Right ventricle myocardium superior (tissue), 1 donor: ENCODE results near the gene C10orf71. TPM values are rescaled to one million over a fixed set of nuclear protein-coding genes. Genes with fewer than 3 reads are reported as not detected.

Experiments used
- ATAC-seq: fragments of 200-7000 bp; cut with Tn5 transposase; one replicate; pipeline ENCODE4 v1.9.1; 2020; ENCODE audit warnings: mild to moderate bottlenecking; ENCODE audit not compliant: poor library complexity
- DNase-seq: peaks from one replicate; pipeline ENCODE4 v3.0.0-alpha.2; 2020
- intact Hi-C: fragments of 100-400 bp; cut with DNase I; formaldehyde crosslinking; loops from one replicate; pipeline ENCODE4 v1.11.2; 2022
- long read RNA-seq: library from polyadenylated mRNA; unstranded; transcript quantifications from one replicate; pipeline ENCODE4 v2.0.0, GENCODE V29; 2021
- total RNA-seq: library from RNA; stranded (reverse); fragmentation: NEBNext Ultra II Directional; extraction: Animal tissue kit (Norgen Biotek cat#: 25700); gene quantifications from one replicate; pipeline ENCODE4 v1.2.1, GENCODE V29; 2021
- donor health status: DM: no; HTN: yes; CAD: no; lungs with severe emphysema.

C10orf71 gene
- 108 TPM for total RNA-seq
- long read RNA-seq, full-length matches to known transcripts, result 3 of 100 reads
- long read RNA-seq, partial matches to known transcripts, result 86 of 100 reads
- long read RNA-seq, other reads (novel, unspliced or antisense), result 11 of 100 reads

- intact Hi-C loops, result loop anchor here (5.0 kb wide), 1 partner anchor 72 kb away; no protein-coding TSS in a partner anchor
- no peak for DNase-seq
- peak; percentile 66 for ATAC-seq
These were observed at the start of gene C10orf71 for GRCh38 chr10:49298983-49299815. Gene C10orf71, plus strand, starts transcription at chr10:49299170. Its CDS starts 23,376 bp downstream, at chr10:49322546.

GRCh38 chr10:49252313-49253034 lies 46.5 kb upstream of the C10orf71 start:
- ATAC-seq, result peak; percentile 52
- DNase-seq, result no peak
- intact Hi-C loops, result no loop called here

DNA sequence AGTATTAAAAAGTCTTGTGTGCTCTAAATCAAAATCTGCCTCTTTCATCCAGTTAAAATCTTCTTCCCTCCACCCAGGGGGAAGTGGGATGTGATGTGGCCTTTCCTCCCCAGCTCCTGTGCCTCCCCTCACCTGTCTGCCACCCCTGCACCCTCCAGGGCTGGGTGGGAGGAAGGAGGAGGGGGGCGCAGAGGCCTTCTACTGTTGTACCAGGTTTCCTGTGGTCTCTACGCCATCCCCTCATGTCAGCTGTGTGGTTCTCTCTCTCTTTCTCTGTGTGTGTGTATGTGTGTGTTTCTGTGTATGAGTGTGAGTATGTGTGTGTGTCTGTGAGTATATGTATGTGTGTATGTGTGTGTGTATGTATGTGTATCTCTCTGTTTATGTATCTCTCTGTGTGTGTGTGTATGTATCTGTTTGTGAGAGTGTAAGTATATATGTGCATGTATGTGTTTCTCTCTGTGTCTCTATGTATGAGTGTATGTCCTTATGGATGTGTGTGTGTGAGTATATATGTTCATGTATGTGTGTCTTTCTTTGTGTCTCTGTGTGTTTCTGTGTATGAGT lies 45.5 kb upstream of the C10orf71 start:
- intact Hi-C loops, result no loop called here
- DNase-seq (no peak), ATAC-seq (peak; percentile 18)

GRCh38 chr10:49254150-49254549 lies 44.8 kb upstream of the C10orf71 start:
- intact Hi-C loops, result no loop called here
- ATAC-seq (no peak), DNase-seq (no peak)

DNA sequence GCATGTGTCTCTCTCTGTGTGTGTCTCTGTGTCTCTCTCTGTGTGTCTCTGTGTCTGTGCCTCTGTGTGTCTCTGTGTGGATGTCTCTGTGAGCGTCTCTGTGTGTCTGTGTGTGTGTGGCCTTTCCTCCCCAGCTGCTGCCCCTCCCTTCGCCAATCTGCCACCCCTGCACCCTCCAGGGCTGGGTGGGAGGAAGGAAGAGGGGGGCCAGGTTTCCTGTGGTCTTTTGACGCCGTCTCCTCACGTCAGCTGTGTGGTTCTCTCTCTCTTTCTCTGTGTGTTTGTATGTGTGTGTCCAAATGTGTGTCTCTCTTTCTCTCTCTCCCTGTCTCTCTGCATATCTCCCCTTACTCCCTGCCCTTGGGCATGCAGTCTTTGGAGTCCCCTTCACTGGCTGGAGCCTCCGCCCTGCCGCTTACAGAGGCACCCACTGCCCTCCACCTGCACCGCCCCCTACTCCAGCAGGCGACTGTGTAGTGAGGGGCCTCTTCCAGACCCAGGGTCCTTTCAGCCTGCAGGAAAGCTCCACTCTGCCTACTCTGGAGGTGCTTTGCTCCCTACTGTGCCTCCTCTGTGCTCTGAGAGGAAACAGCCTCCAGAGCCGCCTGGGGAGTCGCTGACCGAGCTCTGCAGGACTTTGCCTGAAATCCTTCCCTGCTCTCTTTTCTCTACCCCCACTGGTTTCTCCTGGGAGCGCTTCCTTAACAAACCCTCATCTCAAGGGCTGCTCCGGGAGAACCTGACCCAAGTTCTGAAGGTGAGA lies 44.2 kb upstream of the C10orf71 start:
- ATAC-seq, result no peak

GRCh38 chr10:49255883-49256282 lies 43.1 kb upstream of the C10orf71 start:
- DNase-seq (no peak), ATAC-seq (no peak)
- intact Hi-C loops, result no loop called here

More for the DNA sequence above, 44.2 kb upstream of the C10orf71 start:
- no peak for DNase-seq
- intact Hi-C loops, result no loop called here

GRCh38 chr10:49257154-49257553 lies 41.8 kb upstream of the C10orf71 start:
- ATAC-seq, result no peak
- no peak for DNase-seq
- intact Hi-C loops, result no loop called here

DNA sequence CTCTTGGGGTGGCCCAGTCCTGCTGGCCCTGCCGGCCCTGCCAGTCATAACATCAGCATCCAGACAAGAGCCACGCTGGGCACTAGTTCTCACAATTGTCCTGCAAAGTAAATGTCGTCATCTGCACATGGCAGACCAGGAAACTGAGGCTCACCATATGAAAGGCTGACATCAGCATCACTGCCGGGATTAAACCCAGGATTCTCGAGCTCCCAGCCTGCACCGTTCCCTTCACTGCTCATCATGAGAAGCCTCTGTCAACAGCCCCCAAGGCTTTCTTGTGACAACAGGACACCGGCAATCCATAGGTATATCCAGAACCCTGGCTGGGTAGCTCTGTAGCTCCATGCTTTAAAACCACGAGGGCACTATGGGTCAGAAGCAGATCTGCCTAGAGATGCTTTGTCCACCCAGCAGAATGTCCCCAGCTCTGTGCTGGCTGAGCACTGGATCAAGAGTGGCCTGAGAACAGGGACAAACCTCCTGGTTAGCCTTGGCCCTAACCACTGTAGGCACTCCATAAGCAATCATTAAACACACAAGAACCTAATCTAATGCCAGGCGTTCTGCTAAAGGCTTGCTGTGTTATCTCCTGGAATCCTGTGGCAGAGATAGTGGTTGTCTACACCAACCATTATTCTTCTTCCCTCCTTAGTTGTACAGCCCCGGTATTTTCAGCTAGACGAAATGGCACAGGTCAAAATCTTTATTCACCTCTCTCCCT lies 41.2 kb upstream of the C10orf71 start:
- ATAC-seq (no peak), DNase-seq (no peak)
- intact Hi-C loops, result no loop called here

DNA sequence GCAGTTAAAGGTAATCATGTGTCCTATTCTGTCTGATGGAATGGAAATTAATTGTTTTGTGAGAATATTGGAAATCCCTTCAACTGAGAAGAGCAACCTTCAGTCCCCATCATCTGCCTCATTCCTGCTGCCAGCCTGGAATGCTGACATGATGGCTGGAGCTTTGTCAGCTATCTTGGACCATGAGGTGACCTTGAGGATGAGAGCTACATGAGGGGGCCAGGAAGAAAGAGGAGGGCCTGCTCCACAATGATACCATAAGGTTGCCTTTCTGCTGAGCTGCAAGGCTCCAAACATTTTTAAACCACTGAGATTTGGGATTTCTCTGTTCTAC lies 40.7 kb upstream of the C10orf71 start:
- no peak for DNase-seq
- no peak for ATAC-seq
- intact Hi-C loops, result no loop called here

GRCh38 chr10:49260644-49261296 lies 38.2 kb upstream of the C10orf71 start:
- intact Hi-C loops, result no loop called here
- DNase-seq (no peak), ATAC-seq (no peak)

DNA sequence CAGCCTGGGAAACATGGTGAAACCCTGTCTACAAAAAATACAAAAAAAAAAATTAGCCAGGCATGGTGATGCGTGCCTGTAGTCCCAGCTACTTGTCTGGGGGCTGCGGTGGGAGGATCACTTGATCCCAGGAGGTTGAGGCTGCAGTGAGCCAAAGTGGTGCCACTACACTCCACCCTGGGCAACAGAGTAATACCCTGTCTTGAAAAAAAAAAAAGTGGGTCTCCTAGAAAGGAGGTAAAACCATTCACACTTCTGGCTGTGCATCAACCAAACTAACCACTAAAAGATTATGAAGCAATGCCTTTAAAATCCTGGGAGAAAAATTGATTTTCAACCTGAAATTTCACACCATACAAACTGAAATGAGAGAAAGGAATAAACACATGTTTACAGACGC lies 35.4 kb upstream of the C10orf71 start:
- ATAC-seq, result no peak
- intact Hi-C loops, result no loop called here
- DNase-seq, result no peak

DNA sequence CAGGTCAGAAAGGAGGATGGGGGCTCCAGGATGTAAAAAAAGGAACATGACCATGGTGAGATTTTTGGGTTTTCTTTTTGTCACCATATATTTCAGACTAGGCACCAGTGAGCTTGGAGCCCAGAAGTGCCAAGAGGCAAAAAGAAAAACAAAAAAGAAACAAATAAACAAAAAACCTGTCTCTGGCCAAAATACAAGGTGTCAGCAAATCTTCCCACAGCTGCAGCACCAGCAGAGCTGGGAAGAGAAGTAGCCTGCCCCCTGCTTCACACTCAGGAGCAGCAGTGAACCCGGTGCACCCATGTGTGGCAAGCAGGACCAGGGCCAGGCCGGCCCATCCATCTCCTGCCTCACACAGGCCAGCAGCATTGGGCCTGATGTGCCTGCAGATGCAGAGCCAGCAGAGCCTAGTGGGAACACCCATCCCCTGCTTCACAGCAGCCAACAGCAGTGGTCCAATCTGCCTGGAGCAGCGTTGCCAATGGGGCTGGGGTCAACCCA lies 34.7 kb upstream of the C10orf71 start:
- intact Hi-C loops, result no loop called here
- ATAC-seq, result no peak
- no peak for DNase-seq

DNA sequence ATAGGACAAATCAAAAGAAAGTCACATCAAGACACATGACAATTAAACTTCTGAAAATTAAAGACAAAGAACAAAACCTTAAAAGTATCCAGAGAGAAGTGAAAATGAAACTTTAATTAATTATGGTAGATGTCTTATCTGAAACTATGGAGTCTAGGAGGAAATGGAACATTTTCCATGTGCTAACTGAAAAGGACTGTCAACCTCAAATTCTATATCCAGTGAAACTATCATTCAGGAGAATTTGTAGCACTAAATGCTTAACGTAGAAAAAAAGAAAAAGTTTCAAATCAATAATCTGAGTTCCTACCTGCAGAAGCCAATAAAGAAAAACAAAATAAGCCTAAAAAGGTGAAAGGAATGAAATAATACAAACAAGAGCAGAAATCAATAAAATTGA lies 33.1 kb upstream of the C10orf71 start:
- ATAC-seq (no peak), DNase-seq (no peak)
- intact Hi-C loops, result no loop called here

GRCh38 chr10:49268185-49268584 lies 30.8 kb upstream of the C10orf71 start:
- DNase-seq (no peak), ATAC-seq (no peak)
- intact Hi-C loops, result no loop called here

DNA sequence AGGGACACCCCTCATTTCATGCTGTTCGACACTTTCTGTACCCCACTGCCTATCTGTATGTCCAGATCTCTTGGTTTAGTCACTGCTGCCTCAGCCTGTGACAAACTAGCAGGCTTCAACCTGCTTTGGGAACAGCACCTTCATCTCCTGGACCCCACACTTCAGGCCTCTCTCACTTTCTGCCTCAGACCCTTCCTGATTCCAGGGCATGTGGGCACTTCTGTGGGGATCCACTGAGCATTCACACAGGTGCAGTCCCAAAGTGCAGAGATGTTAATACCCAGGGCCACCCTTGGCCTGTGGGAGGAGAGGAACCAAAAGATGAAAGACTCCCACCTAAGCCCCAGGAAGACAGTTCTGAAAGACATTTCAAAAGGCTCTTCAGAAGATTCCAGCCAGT lies 29.4 kb upstream of the C10orf71 start:
- no peak for ATAC-seq
- no peak for DNase-seq
- intact Hi-C loops, result no loop called here

DNA sequence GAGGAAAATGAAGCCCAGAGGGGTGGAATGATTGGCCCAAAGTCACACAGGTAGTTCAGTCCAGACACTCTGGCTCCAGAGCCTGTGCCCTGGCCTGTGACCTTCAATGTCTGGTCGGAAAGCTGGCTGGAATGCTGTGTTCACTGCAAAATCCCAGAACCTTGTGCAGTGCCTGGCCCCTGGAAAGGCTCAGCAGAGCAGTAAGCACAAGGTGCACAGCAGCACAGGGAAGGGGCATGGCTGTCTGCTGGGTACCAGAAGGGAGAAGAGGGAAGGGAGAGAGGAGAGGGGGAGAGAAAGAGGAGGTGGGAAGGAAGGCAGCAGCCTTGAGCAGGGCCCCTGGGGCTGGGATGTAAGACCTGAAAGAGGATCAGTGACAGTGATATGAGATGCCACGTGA lies 28.4 kb upstream of the C10orf71 start:
- intact Hi-C loops, result no loop called here
- no peak for DNase-seq
- ATAC-seq, result no peak

- ATAC-seq (peak; percentile 81), DNase-seq (peak; percentile 65)
- intact Hi-C loops, result no loop called here
These were observed 27.6 kb upstream of the C10orf71 start for GRCh38 chr10:49271346-49271745.
